Vagina (tissue), 2 donors: Measurements from ENCODE around the gene SPO11. TPM values are rescaled to one million over a fixed set of nuclear protein-coding genes. Genes with fewer than 3 reads are reported as not detected.
A peak's percentile ranks its signal among the peaks of the same experiment; 100 is the strongest.
"Not testable (repeated sequence)": the region's sequence is repeated elsewhere in the genome, so short reads cannot be mapped to it uniquely, and the experiment has no call there.

Experiments used
- DNase-seq, 2 donors: peaks; one replicate each; pipeline ENCODE4 v3.0.0-alpha.2; 2017; ENCODE audit errors: extremely low spot score in 2 of 2
- H3K27ac ChIP-seq: fragments of 200-600 bp; sonication (generic); one replicate; pipeline ENCODE4 v1.5.1; 2019
- H3K27me3 ChIP-seq: fragments of 200-600 bp; sonication (generic); one replicate; pipeline ENCODE4 v1.5.1; 2019
- H3K36me3 ChIP-seq, 2 donors: fragments of 200-600 bp; sonication (generic); one replicate each; pipeline ENCODE4 v1.5.1; 2017 to 2019
- H3K4me1 ChIP-seq: fragments of 200-600 bp; sonication (generic); one replicate; pipeline ENCODE4 v1.5.1; 2019
- H3K4me3 ChIP-seq, 2 donors: fragments of 200-600 bp; sonication (generic); 1 replicate in 1 of 2; 2 replicates in 1 of 2; pipeline ENCODE4 v1.5.1; 2016 to 2019
- H3K9me3 ChIP-seq: fragments of 200-600 bp; sonication (generic); one replicate; pipeline ENCODE4 v1.5.1; 2019
- POLR2A ChIP-seq, 2 donors: fragments of 450-650 bp; IDR thresholded peaks; one replicate each; pipeline ENCODE4 v1.6.1; 2017; ENCODE audit warnings: antibody characterized with exemption in 2 of 2, mild to moderate bottlenecking in 2 of 2, moderate library complexity in 2 of 2
- POLR2AphosphoS5 ChIP-seq, 2 donors: sonication (generic); formaldehyde crosslinking; IDR thresholded peaks; one replicate each; pipeline ENCODE4 v1.9.0; 2017; ENCODE audit warnings: antibody characterized with exemption in 2 of 2, mild to moderate bottlenecking in 2 of 2, low read depth in 1 of 2; ENCODE audit not compliant: insufficient read depth in 1 of 2
- intact Hi-C: fragments of 100-400 bp; cut with DNase I; formaldehyde crosslinking; loops from one replicate; pipeline ENCODE4 v1.15.1; 2023
- total RNA-seq: library from RNA; depleted of rRNA; stranded (reverse); fragments of >200 nt; gene quantifications from one replicate; pipeline ENCODE4 v1.2.3, GENCODE V29; 2016
- TF ChIP-seq, protein P1 (sequence below), 3 experiments: fragments of 450-650 bp in 2 of 3; fragments of 200-600 bp in 1 of 3; sonication (generic) in 1 of 3; IDR thresholded peaks; one replicate each; pipeline ENCODE4 v1.5.1; 2017 to 2019; ENCODE audit warnings: antibody characterized with exemption in 3 of 3, mild to moderate bottlenecking in 2 of 3, moderate library complexity in 2 of 3

SPO11 gene
- total RNA-seq, 1 donor from 2014 or later, result not detected

- intact Hi-C loops, result loop anchor here (10.0 kb wide), 2 partner anchors 253 to 793 kb away; no protein-coding TSS in a partner anchor
- no peaks in the 10 kb centered on the region for H3K27me3 ChIP-seq
Observed at GRCh38 chr20:57347393-57347792, 17.8 kb downstream of the SPO11 start.

GRCh38 chr20:57348200-57348921 is 18.8 kb downstream of the SPO11 start:
- peaks cover 19% of the 10 kb centered on the region for H3K4me1 ChIP-seq
- not testable (repeated sequence) for H3K27ac ChIP-seq, H3K27me3 ChIP-seq, DNase-seq, H3K4me3 ChIP-seq, H3K36me3 ChIP-seq, H3K9me3 ChIP-seq
- intact Hi-C loops, result loop anchor here (10.0 kb wide), 2 partner anchors 254 to 794 kb away; no protein-coding TSS in a partner anchor

More at GRCh38 chr20:57347393-57347792, 17.8 kb downstream of the SPO11 start:
- no peaks in the 10 kb centered on the region for H3K36me3 ChIP-seq
- no peak overlapping the region for H3K27ac ChIP-seq
- TF ChIP-seq POLR2AphosphoS5 (IDR thresholded peaks at IDR 0.05; ENCODE audit: insufficient read depth in 1 of 2, low read depth in 1 of 2) (no peak), POLR2A (IDR thresholded peaks at IDR 0.05) (no peak)
- TF ChIP-seq, protein P1, sequence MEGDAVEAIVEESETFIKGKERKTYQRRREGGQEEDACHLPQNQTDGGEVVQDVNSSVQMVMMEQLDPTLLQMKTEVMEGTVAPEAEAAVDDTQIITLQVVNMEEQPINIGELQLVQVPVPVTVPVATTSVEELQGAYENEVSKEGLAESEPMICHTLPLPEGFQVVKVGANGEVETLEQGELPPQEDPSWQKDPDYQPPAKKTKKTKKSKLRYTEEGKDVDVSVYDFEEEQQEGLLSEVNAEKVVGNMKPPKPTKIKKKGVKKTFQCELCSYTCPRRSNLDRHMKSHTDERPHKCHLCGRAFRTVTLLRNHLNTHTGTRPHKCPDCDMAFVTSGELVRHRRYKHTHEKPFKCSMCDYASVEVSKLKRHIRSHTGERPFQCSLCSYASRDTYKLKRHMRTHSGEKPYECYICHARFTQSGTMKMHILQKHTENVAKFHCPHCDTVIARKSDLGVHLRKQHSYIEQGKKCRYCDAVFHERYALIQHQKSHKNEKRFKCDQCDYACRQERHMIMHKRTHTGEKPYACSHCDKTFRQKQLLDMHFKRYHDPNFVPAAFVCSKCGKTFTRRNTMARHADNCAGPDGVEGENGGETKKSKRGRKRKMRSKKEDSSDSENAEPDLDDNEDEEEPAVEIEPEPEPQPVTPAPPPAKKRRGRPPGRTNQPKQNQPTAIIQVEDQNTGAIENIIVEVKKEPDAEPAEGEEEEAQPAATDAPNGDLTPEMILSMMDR (IDR thresholded peaks at IDR 0.05), result no peak
- H3K4me3 ChIP-seq, result no peak overlapping the region
- no peaks in the 10 kb centered on the region for H3K9me3 ChIP-seq
- no peak for DNase-seq
- H3K4me1 ChIP-seq, result peaks cover 9% of the 10 kb centered on the region

DNA sequence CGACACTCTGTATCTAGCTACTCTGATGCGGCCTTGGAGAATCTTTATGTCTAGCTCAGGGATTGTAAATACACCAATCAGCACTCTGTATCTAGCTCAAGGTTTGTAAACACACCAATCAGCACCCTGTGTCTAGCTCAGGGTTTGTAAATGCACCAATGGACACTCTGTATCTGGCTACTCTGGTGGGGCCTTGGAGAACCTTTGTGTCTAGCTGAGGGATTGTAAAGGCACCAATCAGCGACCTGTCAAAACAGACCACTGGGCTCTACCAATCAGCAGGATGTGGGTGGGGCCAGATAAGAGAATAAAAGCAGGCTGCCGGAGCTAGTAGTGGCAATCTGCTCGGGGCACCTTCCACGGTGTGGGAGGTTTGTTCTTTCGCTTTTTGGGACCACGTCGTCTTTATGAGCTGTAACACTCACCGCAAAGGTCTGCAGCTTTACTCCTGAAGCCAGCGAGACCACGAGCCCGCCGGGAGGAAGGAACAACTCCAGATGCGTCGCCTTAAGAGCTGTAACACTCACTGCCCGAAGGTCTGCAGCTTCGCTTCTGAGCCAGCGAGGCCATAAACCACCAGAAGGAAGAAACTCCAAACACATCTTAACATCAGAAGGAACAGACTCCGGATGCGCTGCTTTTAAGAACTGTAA is 19.4 kb downstream of the SPO11 start:
- H3K4me3 ChIP-seq, H3K27ac ChIP-seq, H3K9me3 ChIP-seq, H3K27me3 ChIP-seq, H3K36me3 ChIP-seq, DNase-seq: not testable (repeated sequence)
- intact Hi-C loops, result loop anchor here (10.0 kb wide), 2 partner anchors 254 to 794 kb away; no protein-coding TSS in a partner anchor
- H3K4me1 ChIP-seq, result peaks cover 20% of the 10 kb centered on the region

DNA sequence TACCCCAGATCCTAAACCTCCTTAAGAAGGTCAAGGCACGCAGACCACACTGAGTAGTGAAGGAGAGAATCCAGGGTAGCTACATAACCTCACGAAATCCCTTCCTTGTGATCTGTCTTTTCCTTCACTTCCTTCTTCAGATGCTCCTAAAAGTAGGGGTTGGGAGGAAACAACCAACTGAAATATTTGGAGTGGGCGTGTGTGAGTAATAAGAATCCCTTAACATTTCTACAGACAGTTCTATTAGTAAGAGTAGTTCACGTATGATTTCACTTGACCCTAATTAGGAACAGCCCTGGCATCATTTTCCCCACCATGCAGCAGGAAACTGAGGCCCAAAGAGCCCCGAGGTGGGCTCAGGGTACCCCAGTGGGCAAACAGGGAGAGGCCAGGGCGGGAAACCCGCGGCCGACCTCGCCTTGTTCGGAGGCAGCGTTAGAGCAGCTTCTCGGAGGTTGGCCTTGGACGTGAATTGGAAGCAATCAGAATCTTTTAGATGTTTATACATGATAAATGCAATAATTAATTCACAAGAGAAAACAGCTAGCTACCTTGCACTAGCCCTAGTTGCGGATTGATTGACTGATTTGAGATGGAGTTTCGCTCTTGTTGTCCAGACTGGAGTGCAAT is 20.6 kb downstream of the SPO11 start:
- Histone ChIP-seq H3K9me3 (no peaks in the 10 kb centered on the region), H3K27me3 (no peaks in the 10 kb centered on the region), H3K4me1 (peaks cover 20% of the 10 kb centered on the region), H3K27ac (no peak overlapping the region), H3K36me3 (peaks cover 0 to 16% of the 10 kb centered on the region in 2 donors), H3K4me3 (no peak overlapping the region)
- TF ChIP-seq POLR2A (IDR thresholded peaks at IDR 0.05) (no peak), POLR2AphosphoS5 (IDR thresholded peaks at IDR 0.05; ENCODE audit: insufficient read depth in 1 of 2, low read depth in 1 of 2) (no peak)
- TF ChIP-seq, protein P1 (IDR thresholded peaks at IDR 0.05), result no peak
- no peak for DNase-seq
- intact Hi-C loops, result no loop called here

- H3K4me1 ChIP-seq, result peaks cover 20% of the 10 kb centered on the region
- H3K9me3 ChIP-seq, H3K27me3 ChIP-seq, intact Hi-C loops, DNase-seq: not testable (repeated sequence)
- H3K27ac ChIP-seq, result peak overlapping the region; percentile 85
- peaks cover 0 to 16% of the 10 kb centered on the region in 2 donors for H3K36me3 ChIP-seq
- peak overlapping the region; percentile 63 to 78 for H3K4me3 ChIP-seq
Observed at GRCh38 chr20:57350726-57351041, 21.1 kb downstream of the SPO11 start.

DNA sequence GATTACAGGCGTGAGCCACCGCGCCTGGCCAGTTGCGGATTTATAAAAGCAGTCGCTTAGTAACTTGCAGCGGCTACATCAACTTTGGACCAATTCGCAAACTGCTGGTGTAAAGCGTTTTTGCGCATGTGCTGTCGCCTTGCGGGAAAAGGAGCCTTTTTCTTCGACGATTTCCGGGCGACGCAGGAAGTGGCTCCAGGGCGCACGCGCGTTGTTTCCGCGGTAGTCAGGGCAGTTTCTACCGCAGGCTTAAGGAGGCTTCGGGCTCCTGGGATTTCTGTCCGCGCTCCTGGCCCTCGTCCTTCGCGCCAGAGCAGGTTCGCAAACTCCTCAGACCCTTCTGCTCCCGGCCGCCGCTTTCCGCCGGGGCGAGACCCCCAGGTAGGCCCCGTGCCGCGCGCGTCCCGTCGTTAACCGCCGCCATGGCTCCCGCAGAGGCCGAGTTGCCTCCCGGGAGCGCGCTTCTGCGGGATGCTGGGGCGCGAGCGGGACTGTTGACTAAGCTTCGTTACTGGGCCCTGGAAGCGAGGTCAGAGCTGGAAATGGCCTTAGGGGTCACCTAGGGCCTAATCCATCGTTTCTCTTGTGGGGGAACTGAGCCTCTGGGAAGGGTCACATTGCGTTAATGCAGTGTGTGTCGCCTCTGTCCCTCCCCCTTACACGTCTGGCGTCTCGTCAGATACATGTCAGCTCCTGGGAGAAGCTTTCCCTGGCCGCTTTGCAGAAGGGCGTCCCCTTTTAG is 21.6 kb downstream of the SPO11 start, which contains the start of gene RAE1:
Gene RAE1 (plus strand): TSS at position 214 of the 742 bp plus-strand sequence. CDS start 2,784 bp downstream, outside the sequence.
- Histone ChIP-seq H3K27ac (peak within 1 kb of the TSS; percentile 85), H3K27me3 (no peaks in the 10 kb centered on the region), H3K4me1 (peaks cover 20% of the 10 kb centered on the region), H3K36me3 (peaks cover 0 to 19% of the 10 kb centered on the region in 2 donors), H3K4me3 (peak within 1 kb of the TSS; percentile 63 to 78), H3K9me3 (no peaks in the 10 kb centered on the region)
- intact Hi-C loops, result no loop called here
- peak in 1 of 2 donors; percentile 92 for DNase-seq
- TF ChIP-seq POLR2AphosphoS5 (IDR thresholded peaks at IDR 0.05; ENCODE audit: insufficient read depth in 1 of 2, low read depth in 1 of 2) (peak; percentile 82), POLR2A (IDR thresholded peaks at IDR 0.05) (no peak)
- TF ChIP-seq, protein P1 (IDR thresholded peaks at IDR 0.05), result no peak
